ENCODE measurements around the gene KLHL22. TPM values are rescaled to one million over a fixed set of nuclear protein-coding genes. Genes with fewer than 3 reads are reported as not detected.

Gene KLHL22
- total and polyA plus RNA-seq, 2 of the 13 experiments (the other 11 are each of a cell fraction or from before 2014, with no cell fraction given): 10.9 to 14.8 TPM

GRCh38 chr22:20526305-20526627 is 30.7 kb upstream of the KLHL22 start:
- peaks cover 10 to 52% of the 10 kb centered on the region in 2 experiments for H3K36me3 ChIP-seq (replicated peaks in 1 of 2; ENCODE audit: control insufficient read depth in 1 of 2, insufficient read depth in 2 of 2, low read length in 2 of 2)
- H3K4me1 ChIP-seq (ENCODE audit: insufficient read depth, low read length): peaks cover 55% of the 10 kb centered on the region
- POLR2A ChIA-PET: interaction anchor here (1.1 kb wide), 1 partner anchor 27 kb away, joined by 3 read pairs; no protein-coding TSS in a partner anchor
- over 99% methylated on average over 4 of the region's 4 CpGs for WGBS (ENCODE audit: low lambda C conversion rate)
- intact Hi-C loops (cut with micrococcal nuclease; ENCODE audit: unreplicated experiment): no loop called here
- no peak for TF ChIP-seq KLF12 (CRISPR knock-in tag; IDR thresholded peaks at IDR 0.05; ENCODE audit: borderline replicate concordance)
- TF ChIP-seq CCAR2 (optimal IDR thresholded peaks at IDR 0.05; ENCODE audit: low read depth, low read length): no peak
- no peak for TF ChIP-seq YEATS2 (CRISPR knock-in tag; IDR thresholded peaks at IDR 0.05; ENCODE audit: borderline replicate concordance)
- TF ChIP-seq NR1H2 (CRISPR knock-in tag; IDR thresholded peaks at IDR 0.05; ENCODE audit: borderline replicate concordance, low read depth): no peak
- TF ChIP-seq HNF1B (CRISPR knock-in tag; IDR thresholded peaks at IDR 0.05): no peak
- no peak for TF ChIP-seq USF2 (IDR thresholded peaks at IDR 0.05; ENCODE audit: low read depth, low read length)
- TF ChIP-seq USF2 (CRISPR knock-in tag; IDR thresholded peaks at IDR 0.05; ENCODE audit: borderline replicate concordance): no peak
- no peak for TF ChIP-seq ZNF337 (CRISPR knock-in tag; IDR thresholded peaks at IDR 0.05; ENCODE audit: borderline replicate concordance, low read depth)
- TF ChIP-seq ZBTB39 (CRISPR knock-in tag; IDR thresholded peaks at IDR 0.05): no peak
- TF ChIP-seq SRSF1 (optimal IDR thresholded peaks at IDR 0.05; ENCODE audit: low read depth, low read length): no peak
- no TSS peak for BruUV-seq (replicated peaks)
- no peak for DNase-seq (ENCODE audit: low spot score)
- H2AFZ ChIP-seq (ENCODE audit: low read length): no peak overlapping the region
- CTCF ChIA-PET (ENCODE audit: low intra/inter-chr PET ratio, low total read pairs): no interaction called here
- FAIRE-seq: no peak
- H3K79me2 ChIP-seq (ENCODE audit: insufficient read depth, low read length): peaks cover 76% of the 10 kb centered on the region
- H4K20me1 ChIP-seq (ENCODE audit: insufficient read depth, low read length): peaks cover 52% of the 10 kb centered on the region
- H3K27me3 ChIP-seq (ENCODE audit: control insufficient read depth in 1 of 2, insufficient read depth in 2 of 2, low read length in 2 of 2): no peaks in the 10 kb centered on the region
- H3K27ac ChIP-seq (ENCODE audit: extremely low read length, insufficient read depth, low read length): no peak overlapping the region
- H3K4me2 ChIP-seq (ENCODE audit: low read depth, low read length): no peak overlapping the region
- no peak overlapping the region for H3K9ac ChIP-seq (ENCODE audit: insufficient read depth, low read depth, low read length)
- no peak overlapping the region for H3K4me3 ChIP-seq (replicated peaks in 1 of 3; ENCODE audit: insufficient read depth in 1 of 3, low read depth in 2 of 3, low read length in 3 of 3)
- H3K9me3 ChIP-seq (ENCODE audit: low read length): no peaks in the 10 kb centered on the region
- in situ Hi-C loops (cut with HindIII; ENCODE audit: extremely low pct_ligation_motif_present, low pct_unique_long_range_greater_than_20kb): no loop called here
- ATAC-seq: no peak

All from HepG2 (cell line).